ENCODE results near the gene NPHS2.

Gene NPHS2

GRCh38 chr1:179575497-179576314 lies at the start of gene NPHS2:
Gene NPHS2 (minus strand): TSS chr1:179575948. CDS start chr1:179575864, 84 bp downstream.
- peak; percentile 66 for DNase-seq (ENCODE audit: low spot score)

GRCh38 chr1:179612361-179612760 lies 36.6 kb upstream of the NPHS2 start:
- DNase-seq (ENCODE audit: low spot score): no peak

GRCh38 chr1:179601093-179601492 lies 25.3 kb upstream of the NPHS2 start:
- no peak for DNase-seq (ENCODE audit: low spot score)

- DNase-seq (ENCODE audit: low spot score): no peak
Observed at GRCh38 chr1:179599623-179600249, 24.0 kb upstream of the NPHS2 start.

- no peak for DNase-seq (ENCODE audit: low spot score)
Observed at GRCh38 chr1:179598631-179599030, 22.9 kb upstream of the NPHS2 start.

GRCh38 chr1:179591592-179592580 lies 16.1 kb upstream of the NPHS2 start, which contains the start of gene TDRD5:
Gene TDRD5 (plus strand): TSS chr1:179591832. CDS start chr1:179592616, 784 bp downstream.
- peak; percentile 67 for DNase-seq (ENCODE audit: low spot score)

GRCh38 chr1:179591253-179591591 lies 15.5 kb upstream of the NPHS2 start:
- DNase-seq (ENCODE audit: low spot score): no peak

GRCh38 chr1:179590671-179591070 lies 14.9 kb upstream of the NPHS2 start:
- DNase-seq (ENCODE audit: low spot score): no peak

- no peak for DNase-seq (ENCODE audit: low spot score)
Observed at GRCh38 chr1:179589509-179589908, 13.8 kb upstream of the NPHS2 start.

GRCh38 chr1:179588425-179589024 lies 12.8 kb upstream of the NPHS2 start:
- DNase-seq (ENCODE audit: low spot score): no peak

GRCh38 chr1:179587336-179587735 lies 11.6 kb upstream of the NPHS2 start:
- no peak for DNase-seq (ENCODE audit: low spot score)

GRCh38 chr1:179586107-179586823 lies 10.5 kb upstream of the NPHS2 start:
- DNase-seq (ENCODE audit: low spot score): peak; percentile 83

- no peak for DNase-seq (ENCODE audit: low spot score)
Observed at GRCh38 chr1:179583771-179584320, 8.1 kb upstream of the NPHS2 start.

GRCh38 chr1:179576509-179576908 lies 761 bp upstream of the NPHS2 start:
- DNase-seq (ENCODE audit: low spot score): no peak

GRCh38 chr1:179558078-179558477 lies 17.7 kb downstream of the NPHS2 start:
- no peak for DNase-seq (ENCODE audit: low spot score)

- DNase-seq (ENCODE audit: low spot score): no peak
Observed at GRCh38 chr1:179554427-179554826, 21.3 kb downstream of the NPHS2 start.

- DNase-seq (ENCODE audit: low spot score): no peak
Observed at GRCh38 chr1:179550746-179551682, 24.7 kb downstream of the NPHS2 start.

- DNase-seq (ENCODE audit: low spot score): no peak
Observed at GRCh38 chr1:179549368-179549700, 26.4 kb downstream of the NPHS2 start.

GRCh38 chr1:179548666-179549367 lies 26.9 kb downstream of the NPHS2 start:
- DNase-seq (ENCODE audit: low spot score): no peak
